Panc1 (cell line): ENCODE results near the gene C22orf23. TPM values are rescaled to one million over a fixed set of nuclear protein-coding genes. Genes with fewer than 3 reads are reported as not detected.
"Not testable (repeated sequence)": the region's sequence is repeated elsewhere in the genome, so short reads cannot be mapped to it uniquely, and the experiment has no call there.

Experiments used
- ATAC-seq: fragments of 200-7000 bp; cut with Tn5 transposase; 2 replicates; pipeline ENCODE4 v1.9.1; 2020; ENCODE audit warnings: mild to moderate bottlenecking, moderate library complexity
- BruUV-seq: library from RNA; stranded (reverse); fragments of 400-500 nt; replicated peaks from 2 replicates; lab custom pipeline; 2021; lab: Mats Ljungman, UMichigan
- CTCF ChIA-PET: fragments of 300-600 bp; sonication (Branson Sonifier 250); formaldehyde crosslinking; loops from one replicate; lab custom pipeline; 2022; ENCODE audit warnings: antibody characterized with exemption; lab: Charles Lee
- POLR2A ChIA-PET: fragments of 300-600 bp; sonication (Branson Sonifier 250); formaldehyde crosslinking; loops from one replicate; lab custom pipeline; 2022; ENCODE audit warnings: antibody characterized with exemption; lab: Charles Lee
- DNase-seq: peaks from one replicate; pipeline ENCODE4 v3.0.0-alpha.2; 2010; ENCODE audit warnings: low read depth, low spot score
- H3K27ac ChIP-seq: 2 replicates; pipeline ENCODE4 v1.5.1; 2011; ENCODE audit warnings: mild to moderate bottlenecking, low read length, inconsistent platforms
- H3K27me3 ChIP-seq: fragments of 200-500 bp; sonication (Bioruptor generic); 2 replicates; pipeline ENCODE4 v1.6.0; 2014; ENCODE audit warnings: low read length, inconsistent platforms; ENCODE audit not compliant: control insufficient read depth, insufficient read depth
- H3K36me3 ChIP-seq: fragments of 200-500 bp; sonication (Bioruptor generic); 2 replicates; pipeline ENCODE4 v1.5.1; 2014; ENCODE audit warnings: inconsistent platforms, mild to moderate bottlenecking, low read length, moderate library complexity; ENCODE audit not compliant: control insufficient read depth, insufficient read depth
- H3K4me1 ChIP-seq: 2 replicates; pipeline ENCODE4 v1.5.1; 2011; ENCODE audit warnings: inconsistent platforms, mild to moderate bottlenecking, low read length, moderate library complexity; ENCODE audit not compliant: control insufficient read depth, insufficient read depth
- H3K4me3 ChIP-seq, 2 experiments: 2 replicates each; pipeline ENCODE4 v1.5.1; 2011 to 2012; ENCODE audit warnings: low read depth in 2 of 2, low read length in 2 of 2, mild to moderate bottlenecking in 2 of 2, inconsistent platforms in 1 of 2, moderate library complexity in 1 of 2
- H3K9me3 ChIP-seq: fragments of 200-500 bp; sonication (Bioruptor generic); 2 replicates; pipeline ENCODE4 v1.5.1; 2014; ENCODE audit warnings: low read depth, mild to moderate bottlenecking, inconsistent platforms, low read length, moderate library complexity; ENCODE audit not compliant: control insufficient read depth, insufficient read depth
- POLR2AphosphoS5 ChIP-seq: IDR thresholded peaks from 2 replicates; pipeline ENCODE4 v1.6.1; 2012; ENCODE audit warnings: mild to moderate bottlenecking, low read depth, low read length, moderate library complexity
- SIN3A ChIP-seq: IDR thresholded peaks from 2 replicates; pipeline ENCODE4 v1.6.1; 2012; ENCODE audit warnings: low read depth, mild to moderate bottlenecking, low read length, moderate library complexity, borderline replicate concordance; ENCODE audit not compliant: insufficient read depth
- TCF7L2 ChIP-seq: IDR thresholded peaks from 2 replicates; pipeline ENCODE4 v1.6.1; 2011; ENCODE audit warnings: mild to moderate bottlenecking, low read depth, low read length, inconsistent platforms
- in situ Hi-C: cut with HindIII; loops from 2 replicates; pipeline ENCODE4 v1.10.0; 2016; ENCODE audit warnings: low sequenced_read_pairs, low pct_unique_long_range_greater_than_20kb
- intact Hi-C: fragments of 100-400 bp; cut with micrococcal nuclease; formaldehyde crosslinking; loops from one replicate; pipeline ENCODE4 v1.10.0; 2022; ENCODE audit not compliant: unreplicated experiment
- total RNA-seq: library from RNA; stranded (reverse); gene quantifications from one replicate; pipeline ENCODE4 v1.2.1, GENCODE V29; 2021; ENCODE audit not compliant: unreplicated experiment
- TF ChIP-seq, protein P1 (sequence below), 2 experiments: IDR thresholded peaks; 2 replicates each; pipeline ENCODE4 v1.6.1; 2011 to 2012; ENCODE audit warnings: low read depth in 2 of 2, control low read depth in 1 of 2, low read length in 1 of 2, mild to moderate bottlenecking in 1 of 2, moderate library complexity in 1 of 2; ENCODE audit not compliant: insufficient read depth in 1 of 2
- TF ChIP-seq, protein P2 (sequence below): fragments of 450-650 bp; IDR thresholded peaks from 2 replicates; pipeline ENCODE4 v1.5.1; 2017; ENCODE audit warnings: mild to moderate bottlenecking

C22orf23 gene
- total RNA-seq, 1 experiment from 2014 or later = 0.49 TPM

DNA sequence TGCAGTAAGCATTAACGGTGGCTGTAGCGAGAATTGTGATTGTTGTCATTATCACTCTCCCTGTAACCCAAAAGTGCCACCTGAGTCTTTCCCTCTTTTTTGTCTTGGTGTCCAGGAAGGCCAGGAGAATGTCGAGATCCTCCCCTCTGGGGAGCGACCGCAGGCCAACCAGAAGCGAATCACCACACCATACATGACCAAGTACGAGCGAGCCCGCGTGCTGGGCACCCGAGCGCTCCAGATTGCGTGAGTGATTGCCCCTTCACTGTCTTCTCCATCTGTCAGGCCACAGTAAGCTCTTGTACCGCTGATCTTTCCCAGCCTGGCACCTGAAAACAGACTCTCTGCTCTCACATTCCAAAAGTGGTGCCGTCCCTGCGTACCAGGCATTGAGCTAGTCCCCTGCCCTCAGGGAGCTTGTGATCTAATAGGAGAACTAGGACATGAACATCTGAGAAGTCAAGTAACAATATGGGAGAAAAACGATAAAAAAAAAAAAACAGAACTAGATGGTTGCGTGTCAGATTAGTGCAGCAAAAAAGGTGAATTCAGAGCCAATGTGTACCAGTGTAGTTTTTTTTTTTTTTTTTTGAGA is 5.9 kb upstream of the C22orf23 start:
- DNase-seq = no peak
- no peaks in the 10 kb centered on the region; the same call in 1 of the 2 replicates for H3K36me3 ChIP-seq
- no TSS peak for BruUV-seq
- peaks cover 6% of the 10 kb centered on the region; the same call in 1 of the 2 replicates for H3K4me1 ChIP-seq
- in situ Hi-C loops (no loop called here), intact Hi-C loops (no loop called here)
- ATAC-seq = no peak
- no peak overlapping the region for H3K27ac ChIP-seq
- H3K4me3 ChIP-seq = no peak overlapping the region
- ChIA-PET POLR2A (no interaction called here), CTCF (no interaction called here)
- no peaks in the 10 kb centered on the region for H3K9me3 ChIP-seq
- no peaks in the 10 kb centered on the region for H3K27me3 ChIP-seq
- TF ChIP-seq, protein P1, sequence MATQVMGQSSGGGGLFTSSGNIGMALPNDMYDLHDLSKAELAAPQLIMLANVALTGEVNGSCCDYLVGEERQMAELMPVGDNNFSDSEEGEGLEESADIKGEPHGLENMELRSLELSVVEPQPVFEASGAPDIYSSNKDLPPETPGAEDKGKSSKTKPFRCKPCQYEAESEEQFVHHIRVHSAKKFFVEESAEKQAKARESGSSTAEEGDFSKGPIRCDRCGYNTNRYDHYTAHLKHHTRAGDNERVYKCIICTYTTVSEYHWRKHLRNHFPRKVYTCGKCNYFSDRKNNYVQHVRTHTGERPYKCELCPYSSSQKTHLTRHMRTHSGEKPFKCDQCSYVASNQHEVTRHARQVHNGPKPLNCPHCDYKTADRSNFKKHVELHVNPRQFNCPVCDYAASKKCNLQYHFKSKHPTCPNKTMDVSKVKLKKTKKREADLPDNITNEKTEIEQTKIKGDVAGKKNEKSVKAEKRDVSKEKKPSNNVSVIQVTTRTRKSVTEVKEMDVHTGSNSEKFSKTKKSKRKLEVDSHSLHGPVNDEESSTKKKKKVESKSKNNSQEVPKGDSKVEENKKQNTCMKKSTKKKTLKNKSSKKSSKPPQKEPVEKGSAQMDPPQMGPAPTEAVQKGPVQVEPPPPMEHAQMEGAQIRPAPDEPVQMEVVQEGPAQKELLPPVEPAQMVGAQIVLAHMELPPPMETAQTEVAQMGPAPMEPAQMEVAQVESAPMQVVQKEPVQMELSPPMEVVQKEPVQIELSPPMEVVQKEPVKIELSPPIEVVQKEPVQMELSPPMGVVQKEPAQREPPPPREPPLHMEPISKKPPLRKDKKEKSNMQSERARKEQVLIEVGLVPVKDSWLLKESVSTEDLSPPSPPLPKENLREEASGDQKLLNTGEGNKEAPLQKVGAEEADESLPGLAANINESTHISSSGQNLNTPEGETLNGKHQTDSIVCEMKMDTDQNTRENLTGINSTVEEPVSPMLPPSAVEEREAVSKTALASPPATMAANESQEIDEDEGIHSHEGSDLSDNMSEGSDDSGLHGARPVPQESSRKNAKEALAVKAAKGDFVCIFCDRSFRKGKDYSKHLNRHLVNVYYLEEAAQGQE (IDR thresholded peaks at IDR 0.05; ENCODE audit: insufficient read depth in 1 of 2, low read depth in 2 of 2, low read length in 1 of 2) = no peak
- TF ChIP-seq TCF7L2 (no peak), SIN3A (no peak), POLR2AphosphoS5 (no peak)
- TF ChIP-seq, protein P2, sequence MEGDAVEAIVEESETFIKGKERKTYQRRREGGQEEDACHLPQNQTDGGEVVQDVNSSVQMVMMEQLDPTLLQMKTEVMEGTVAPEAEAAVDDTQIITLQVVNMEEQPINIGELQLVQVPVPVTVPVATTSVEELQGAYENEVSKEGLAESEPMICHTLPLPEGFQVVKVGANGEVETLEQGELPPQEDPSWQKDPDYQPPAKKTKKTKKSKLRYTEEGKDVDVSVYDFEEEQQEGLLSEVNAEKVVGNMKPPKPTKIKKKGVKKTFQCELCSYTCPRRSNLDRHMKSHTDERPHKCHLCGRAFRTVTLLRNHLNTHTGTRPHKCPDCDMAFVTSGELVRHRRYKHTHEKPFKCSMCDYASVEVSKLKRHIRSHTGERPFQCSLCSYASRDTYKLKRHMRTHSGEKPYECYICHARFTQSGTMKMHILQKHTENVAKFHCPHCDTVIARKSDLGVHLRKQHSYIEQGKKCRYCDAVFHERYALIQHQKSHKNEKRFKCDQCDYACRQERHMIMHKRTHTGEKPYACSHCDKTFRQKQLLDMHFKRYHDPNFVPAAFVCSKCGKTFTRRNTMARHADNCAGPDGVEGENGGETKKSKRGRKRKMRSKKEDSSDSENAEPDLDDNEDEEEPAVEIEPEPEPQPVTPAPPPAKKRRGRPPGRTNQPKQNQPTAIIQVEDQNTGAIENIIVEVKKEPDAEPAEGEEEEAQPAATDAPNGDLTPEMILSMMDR = no peak

- intact Hi-C loops (no loop called here), in situ Hi-C loops (no loop called here)
- no peak for TF ChIP-seq SIN3A
- ATAC-seq (no peak), DNase-seq (no peak)
- no TSS peak for BruUV-seq
- CTCF ChIA-PET = no interaction called here
- Histone ChIP-seq H3K9me3 (no peaks in the 10 kb centered on the region), H3K4me1 (peaks cover 6% of the 10 kb centered on the region; the same call in 1 of the 2 replicates), H3K27ac (no peak overlapping the region), H3K36me3 (no peaks in the 10 kb centered on the region; the same call in none of the 2 replicates), H3K27me3 (no peaks in the 10 kb centered on the region), H3K4me3 (no peak overlapping the region)
- POLR2A ChIA-PET = no interaction called here
These were observed 3.8 kb upstream of the C22orf23 start for GRCh38 chr22:37957232-37957631.

- H3K27me3 ChIP-seq, ATAC-seq, H3K4me1 ChIP-seq, H3K9me3 ChIP-seq, POLR2A ChIA-PET, BruUV-seq, in situ Hi-C loops, H3K36me3 ChIP-seq, CTCF ChIA-PET, H3K4me3 ChIP-seq, intact Hi-C loops, DNase-seq, H3K27ac ChIP-seq: not testable (repeated sequence)
These were observed 2.5 kb upstream of the C22orf23 start for GRCh38 chr22:37955825-37956397.
